SK-N-SH (cell line): ENCODE results near the gene ATG4C.
"Not testable (repeated sequence)": the region's sequence is repeated elsewhere in the genome, so short reads cannot be mapped to it uniquely, and the experiment has no call there.

Experiments used
- ELF1 ChIP-seq: IDR thresholded peaks from 2 replicates; pipeline ENCODE4 v1.4.0; 2012
- JUND ChIP-seq: IDR thresholded peaks from 2 replicates; pipeline ENCODE4 v1.4.0; 2012
- MAX ChIP-seq: IDR thresholded peaks from 2 replicates; pipeline ENCODE4 v1.4.0; 2012; ENCODE audit warnings: low read depth

GRCh38 chr1:62768551-62768950 is 15.4 kb upstream of the ATG4C start:
- not testable (repeated sequence) for TF ChIP-seq MAX, ELF1, JUND
